SU-DHL-6 (cell line): Measurements from ENCODE around the gene TRNAU1AP.

Experiments used
- CTCF ChIP-seq: fragments of 200-600 bp; sonication (generic); IDR thresholded peaks from one replicate; pipeline ENCODE4 v1.5.1; 2017; ENCODE audit warnings: antibody characterized with exemption, mild to moderate bottlenecking, low read length, moderate library complexity; ENCODE audit not compliant: insufficient read depth, poor library complexity, severe bottlenecking
- EZH2phosphoT487 ChIP-seq: fragments of 200-600 bp; sonication (generic), shearing (Covaris generic); conservative IDR thresholded peaks from 2 replicates; pipeline ENCODE4 v1.6.1; 2018; ENCODE audit warnings: mild to moderate bottlenecking, antibody characterized with exemption, low read length, moderate library complexity, mixed read lengths

GRCh38 chr1:28565040-28565439, 12.2 kb downstream of the TRNAU1AP start:
- TF ChIP-seq CTCF = no peak
- no peak for TF ChIP-seq EZH2phosphoT487
